ENCODE data around the gene MIEN1. TPM values are rescaled to one million over a fixed set of nuclear protein-coding genes. Genes with fewer than 3 reads are reported as not detected.

The MIEN1 gene
- total and polyA plus RNA-seq, 2 of the 13 experiments (the other 11 are each of a cell fraction or from before 2014, with no cell fraction given), result 40.6 to 56.6 TPM

DNA sequence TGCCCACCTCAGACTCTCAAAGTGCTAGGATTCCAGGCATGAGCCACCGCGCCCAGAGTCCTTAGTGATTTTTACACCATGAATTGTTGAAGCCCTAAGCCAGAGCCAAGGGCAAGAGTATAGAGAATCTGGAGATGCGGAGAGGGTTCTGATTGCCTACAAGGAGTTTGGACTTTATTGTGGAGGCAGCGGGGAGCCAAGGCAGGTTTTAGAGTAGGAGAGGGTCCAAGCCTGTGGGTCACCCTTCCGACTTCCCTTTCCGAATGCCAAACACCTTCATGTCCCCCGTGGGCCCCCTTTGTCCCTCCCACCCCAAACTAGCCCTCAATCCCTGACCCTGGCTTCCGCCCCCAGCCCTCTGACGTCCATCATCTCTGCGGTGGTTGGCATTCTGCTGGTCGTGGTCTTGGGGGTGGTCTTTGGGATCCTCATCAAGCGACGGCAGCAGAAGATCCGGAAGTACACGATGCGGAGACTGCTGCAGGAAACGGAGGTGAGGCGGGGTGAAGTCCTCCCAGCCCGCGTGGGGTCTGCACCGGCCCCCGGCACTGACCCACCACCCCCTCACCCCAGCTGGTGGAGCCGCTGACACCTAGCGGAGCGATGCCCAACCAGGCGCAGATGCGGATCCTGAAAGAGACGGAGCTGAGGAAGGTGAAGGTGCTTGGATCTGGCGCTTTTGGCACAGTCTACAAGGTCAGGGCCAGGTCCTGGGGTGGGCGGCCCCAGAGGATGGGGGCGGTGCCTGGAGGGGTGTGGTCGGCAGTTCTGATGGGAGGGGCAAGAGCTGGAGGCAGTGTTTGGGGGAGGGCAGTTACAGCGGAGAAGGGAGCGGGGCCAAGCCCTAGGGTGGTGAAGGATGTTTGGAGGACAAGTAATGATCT, 7.1 kb downstream of the MIEN1 start:
- intact Hi-C loops (cut with micrococcal nuclease; ENCODE audit: unreplicated experiment) (no loop called here), in situ Hi-C loops (cut with HindIII; ENCODE audit: extremely low pct_ligation_motif_present, low pct_unique_long_range_greater_than_20kb) (no loop called here)
- H3K79me2 ChIP-seq (ENCODE audit: insufficient read depth, low read length), result no peaks in the 10 kb centered on the region
- ChIA-PET POLR2A (interaction anchor here (1.0 to 1.7 kb wide), 4 partner anchors 20 to 35 kb away, joined by 3 to 5 read pairs (median 3); partner anchors contain the start of gene PGAP3), CTCF (ENCODE audit: low intra/inter-chr PET ratio, low total read pairs) (no interaction called here)
- TF ChIP-seq REXO4 (CRISPR knock-in tag; IDR thresholded peaks at IDR 0.05; ENCODE audit: borderline replicate concordance) (no peak), BORCS8-MEF2B (CRISPR knock-in tag; IDR thresholded peaks at IDR 0.05) (0 out of 2 replicates have a peak, but pooled peaks have one; percentile 37), AGO2 (optimal IDR thresholded peaks at IDR 0.05; ENCODE audit: low read depth, low read length) (peak; percentile 87)
- TF ChIP-seq, protein P1, sequence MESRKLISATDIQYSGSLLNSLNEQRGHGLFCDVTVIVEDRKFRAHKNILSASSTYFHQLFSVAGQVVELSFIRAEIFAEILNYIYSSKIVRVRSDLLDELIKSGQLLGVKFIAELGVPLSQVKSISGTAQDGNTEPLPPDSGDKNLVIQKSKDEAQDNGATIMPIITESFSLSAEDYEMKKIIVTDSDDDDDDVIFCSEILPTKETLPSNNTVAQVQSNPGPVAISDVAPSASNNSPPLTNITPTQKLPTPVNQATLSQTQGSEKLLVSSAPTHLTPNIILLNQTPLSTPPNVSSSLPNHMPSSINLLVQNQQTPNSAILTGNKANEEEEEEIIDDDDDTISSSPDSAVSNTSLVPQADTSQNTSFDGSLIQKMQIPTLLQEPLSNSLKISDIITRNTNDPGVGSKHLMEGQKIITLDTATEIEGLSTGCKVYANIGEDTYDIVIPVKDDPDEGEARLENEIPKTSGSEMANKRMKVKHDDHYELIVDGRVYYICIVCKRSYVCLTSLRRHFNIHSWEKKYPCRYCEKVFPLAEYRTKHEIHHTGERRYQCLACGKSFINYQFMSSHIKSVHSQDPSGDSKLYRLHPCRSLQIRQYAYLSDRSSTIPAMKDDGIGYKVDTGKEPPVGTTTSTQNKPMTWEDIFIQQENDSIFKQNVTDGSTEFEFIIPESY (CRISPR knock-in tag; IDR thresholded peaks at IDR 0.05), result 0 out of 2 replicates have a peak, but pooled peaks have one; percentile 7
- H3K4me3 ChIP-seq (replicated peaks in 1 of 3; ENCODE audit: insufficient read depth in 1 of 3, low read depth in 2 of 3, low read length in 3 of 3), result no peak overlapping the region
- no peak overlapping the region for H3K4me2 ChIP-seq (ENCODE audit: low read depth, low read length)
- DNase-seq (ENCODE audit: low spot score), result no peak
- H3K27ac ChIP-seq (ENCODE audit: extremely low read length, insufficient read depth, low read length), result no peak overlapping the region
- WGBS (ENCODE audit: low lambda C conversion rate), result 95% methylated on average over 34 of the region's 34 CpGs
- no peaks in the 10 kb centered on the region for H3K9me3 ChIP-seq (ENCODE audit: low read length)
- FAIRE-seq, result no peak
- H2AFZ ChIP-seq (ENCODE audit: low read length), result no peak overlapping the region
- no peak overlapping the region for H3K9ac ChIP-seq (ENCODE audit: insufficient read depth, low read depth, low read length)
- H3K27me3 ChIP-seq (ENCODE audit: control insufficient read depth in 1 of 2, insufficient read depth in 2 of 2, low read length in 2 of 2), result no peaks in the 10 kb centered on the region
- peaks cover 22 to 67% of the 10 kb centered on the region in 2 experiments for H3K36me3 ChIP-seq (replicated peaks in 1 of 2; ENCODE audit: control insufficient read depth in 1 of 2, insufficient read depth in 2 of 2, low read length in 2 of 2)
- no peaks in the 10 kb centered on the region for H4K20me1 ChIP-seq (ENCODE audit: insufficient read depth, low read length)
- BruUV-seq (replicated peaks), result no TSS peak
- H3K4me1 ChIP-seq (ENCODE audit: insufficient read depth, low read length), result no peaks in the 10 kb centered on the region
- ATAC-seq, result no peak

GRCh38 chr17:39722104-39722503, 8.2 kb downstream of the MIEN1 start:
- in situ Hi-C loops (cut with HindIII; ENCODE audit: extremely low pct_ligation_motif_present, low pct_unique_long_range_greater_than_20kb), result no loop called here
- no peaks in the 10 kb centered on the region for H3K27me3 ChIP-seq (ENCODE audit: control insufficient read depth in 1 of 2, insufficient read depth in 2 of 2, low read length in 2 of 2)
- TF ChIP-seq ZNF121 (CRISPR knock-in tag; IDR thresholded peaks at IDR 0.05), result peak; percentile 84
- TF ChIP-seq FOXK2 (IDR thresholded peaks at IDR 0.05), result no peak
- H3K4me2 ChIP-seq (ENCODE audit: low read depth, low read length), result no peak overlapping the region
- no peak overlapping the region for H3K9ac ChIP-seq (ENCODE audit: insufficient read depth, low read depth, low read length)
- FAIRE-seq, result no peak
- H3K4me3 ChIP-seq (replicated peaks in 1 of 3; ENCODE audit: insufficient read depth in 1 of 3, low read depth in 2 of 3, low read length in 3 of 3), result no peak overlapping the region
- no peaks in the 10 kb centered on the region for H3K4me1 ChIP-seq (ENCODE audit: insufficient read depth, low read length)
- intact Hi-C loops (cut with micrococcal nuclease; ENCODE audit: unreplicated experiment), result no loop called here
- no peak overlapping the region for H2AFZ ChIP-seq (ENCODE audit: low read length)
- H3K27ac ChIP-seq (ENCODE audit: extremely low read length, insufficient read depth, low read length), result no peak overlapping the region
- ChIA-PET CTCF (ENCODE audit: low intra/inter-chr PET ratio, low total read pairs) (no interaction called here), POLR2A (interaction anchor here (1.2 to 1.5 kb wide), 2 partner anchors 19 to 28 kb away, joined by 3 to 7 read pairs; no protein-coding TSS in a partner anchor)
- H4K20me1 ChIP-seq (ENCODE audit: insufficient read depth, low read length), result no peaks in the 10 kb centered on the region
- ATAC-seq, result no peak
- 95% methylated on average over 6 of the region's 6 CpGs for WGBS (ENCODE audit: low lambda C conversion rate)
- no peaks in the 10 kb centered on the region for H3K9me3 ChIP-seq (ENCODE audit: low read length)
- no peaks in the 10 kb centered on the region for H3K79me2 ChIP-seq (ENCODE audit: insufficient read depth, low read length)
- DNase-seq (ENCODE audit: low spot score), result no peak
- BruUV-seq (replicated peaks), result no TSS peak
- H3K36me3 ChIP-seq (replicated peaks in 1 of 2; ENCODE audit: control insufficient read depth in 1 of 2, insufficient read depth in 2 of 2, low read length in 2 of 2), result peaks cover 20 to 66% of the 10 kb centered on the region in 2 experiments

Measured in HepG2 (cell line).